WTC11 (cell line): Measurements from ENCODE around the gene UMAD1. TPM values are rescaled to one million over a fixed set of nuclear protein-coding genes. Genes with fewer than 3 reads are reported as not detected.

Experiments
- ATAC-seq: fragments of 200-7000 bp; cut with Tn5 transposase; 2 replicates; pipeline ENCODE4 v1.10.0; 2021; ENCODE audit warnings: mild to moderate bottlenecking, moderate library complexity
- CTCF ChIA-PET: fragments of 300-600 bp; sonication (Branson Sonifier 250); formaldehyde crosslinking; loops from one replicate; lab custom pipeline; 2021; ENCODE audit warnings: antibody characterized with exemption; lab: Charles Lee
- POLR2A ChIA-PET: fragments of 350-600 bp; sonication (Branson Sonifier 250); formaldehyde crosslinking; loops from one replicate; lab custom pipeline; 2021; ENCODE audit warnings: antibody characterized with exemption; lab: Charles Lee
- DNase-seq: peaks from one replicate; pipeline ENCODE4 v3.0.0; 2021; ENCODE audit warnings: low spot score
- H3K27ac Mint-ChIP-seq: 2 replicates; pipeline ENCODE4 v1.8.0; 2021; ENCODE audit warnings: mixed read lengths
- H3K27me3 Mint-ChIP-seq: 2 replicates; pipeline ENCODE4 v1.8.0; 2021; ENCODE audit warnings: low read depth, mild to moderate bottlenecking, moderate library complexity, mixed read lengths
- H3K36me3 Mint-ChIP-seq: 2 replicates; pipeline ENCODE4 v1.8.0; 2021; ENCODE audit warnings: mixed read lengths
- H3K4me1 Mint-ChIP-seq: 2 replicates; pipeline ENCODE4 v1.8.0; 2022; ENCODE audit warnings: mixed read lengths
- H3K4me3 Mint-ChIP-seq: 2 replicates; pipeline ENCODE4 v1.8.0; 2021; ENCODE audit warnings: mild to moderate bottlenecking, moderate library complexity, mixed read lengths
- H3K9me3 Mint-ChIP-seq: 2 replicates; pipeline ENCODE4 v1.8.0; 2021; ENCODE audit warnings: mixed read lengths
- ELF4 ChIP-seq: sonication (generic); formaldehyde crosslinking; IDR thresholded peaks from 2 replicates; pipeline ENCODE4 v1.8.1; 2022; ENCODE audit warnings: low read depth, mild to moderate bottlenecking, moderate library complexity, missing genetic modification reagents
- JUN ChIP-seq: sonication (generic); formaldehyde crosslinking; IDR thresholded peaks from 2 replicates; pipeline ENCODE4 v1.8.0; 2023; ENCODE audit warnings: mild to moderate bottlenecking, missing genetic modification reagents
- MYBL2 ChIP-seq: sonication (generic); formaldehyde crosslinking; IDR thresholded peaks from 2 replicates; pipeline ENCODE4 v1.8.1; 2023; ENCODE audit warnings: mild to moderate bottlenecking, moderate library complexity, missing genetic modification reagents
- NR1H2 ChIP-seq: sonication (generic); formaldehyde crosslinking; IDR thresholded peaks from 2 replicates; pipeline ENCODE4 v1.9.0; 2021; ENCODE audit warnings: mild to moderate bottlenecking, moderate library complexity, missing genetic modification reagents
- TP53 ChIP-seq: sonication (generic); formaldehyde crosslinking; IDR thresholded peaks from 2 replicates; pipeline ENCODE4 v1.8.1; 2023; ENCODE audit warnings: mild to moderate bottlenecking, missing genetic modification reagents
- ZBTB21 ChIP-seq: sonication (generic); formaldehyde crosslinking; IDR thresholded peaks from 2 replicates; pipeline ENCODE4 v1.8.1; 2023; ENCODE audit warnings: mild to moderate bottlenecking, missing genetic modification reagents, borderline replicate concordance
- ZNF138 ChIP-seq: sonication (generic); formaldehyde crosslinking; conservative IDR thresholded peaks from 2 replicates; pipeline ENCODE4 v1.8.1; 2022; ENCODE audit warnings: mild to moderate bottlenecking, moderate library complexity, missing genetic modification reagents
- ZNF219 ChIP-seq: sonication (generic); formaldehyde crosslinking; IDR thresholded peaks from 2 replicates; pipeline ENCODE4 v1.8.0; 2023; ENCODE audit warnings: missing genetic modification reagents, mild to moderate bottlenecking, borderline replicate concordance
- total RNA-seq: library from RNA; stranded (reverse); gene quantifications from 3 replicates; pipeline ENCODE4 v1.2.3, GENCODE V29; 2021
- TF ChIP-seq, protein P1 (sequence below): sonication (generic); formaldehyde crosslinking; IDR thresholded peaks from 2 replicates; pipeline ENCODE4 v1.8.1; 2022; ENCODE audit warnings: low read depth, missing genetic modification reagents, borderline replicate concordance
- TF ChIP-seq, protein P2 (sequence below): sonication (generic); formaldehyde crosslinking; IDR thresholded peaks from 2 replicates; pipeline ENCODE4 v1.8.0; 2023; ENCODE audit warnings: missing genetic modification reagents
- TF ChIP-seq, protein P3 (sequence below): fragments of 250-450 bp; sonication (Bioruptor Pico); IDR thresholded peaks from 2 replicates; pipeline ENCODE4 v1.9.0; 2021; ENCODE audit warnings: mild to moderate bottlenecking, borderline replicate concordance
- TF ChIP-seq, protein P4 (sequence below): fragments of 250-450 bp; sonication (Bioruptor Pico); IDR thresholded peaks from 2 replicates; pipeline ENCODE4 v1.9.0; 2021; ENCODE audit warnings: mild to moderate bottlenecking
- TF ChIP-seq, protein P5 (sequence below): sonication (generic); formaldehyde crosslinking; IDR thresholded peaks from 2 replicates; pipeline ENCODE4 v1.8.1; 2022; ENCODE audit warnings: mild to moderate bottlenecking, moderate library complexity, missing genetic modification reagents
- TF ChIP-seq, protein P6 (sequence below): fragments of 250-450 bp; sonication (Bioruptor Pico); conservative IDR thresholded peaks from 2 replicates; pipeline ENCODE4 v1.9.0; 2021; ENCODE audit warnings: mild to moderate bottlenecking
- TF ChIP-seq, protein P7 (sequence below): fragments of 250-450 bp; sonication (Bioruptor Pico); IDR thresholded peaks from 2 replicates; pipeline ENCODE4 v2.1.2; 2022; ENCODE audit warnings: mild to moderate bottlenecking, moderate library complexity

UMAD1 gene
- total RNA-seq, 1 experiment from 2014 or later = 13.0 TPM

DNA sequence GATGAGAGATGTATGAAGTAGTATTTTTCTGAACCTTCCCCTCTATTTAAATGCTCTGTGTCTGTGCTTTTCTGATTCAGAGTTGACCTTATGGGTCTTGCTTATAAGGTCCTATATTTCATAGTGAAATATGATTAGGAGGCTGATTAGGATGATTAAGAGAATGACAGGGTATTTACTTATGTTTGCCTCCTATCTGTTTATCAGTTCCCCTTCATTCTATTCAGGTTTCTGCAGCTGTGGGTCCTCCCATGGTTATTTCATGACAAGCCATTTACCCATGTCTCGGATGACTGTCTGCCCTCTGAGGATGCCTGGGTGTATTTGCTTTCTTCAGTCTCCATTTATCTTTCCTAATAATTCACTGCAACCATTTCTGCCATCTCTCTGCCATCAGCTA lies 61.0 kb downstream of the UMAD1 start:
- ATAC-seq (no peak), DNase-seq (no peak)
- Mint-ChIP-seq H3K4me1 (peaks cover 16% of the 10 kb centered on the region), H3K27me3 (no peaks in the 10 kb centered on the region), H3K4me3 (no peak overlapping the region), H3K27ac (peak overlapping the region; percentile 16), H3K9me3 (peaks cover 7% of the 10 kb centered on the region; the same call in 1 of the 2 replicates), H3K36me3 (no peaks in the 10 kb centered on the region)
- TF ChIP-seq ZBTB21 (CRISPR knock-in tag) = no peak
- TF ChIP-seq ZNF219 (CRISPR knock-in tag) = no peak
- TF ChIP-seq, protein P1, sequence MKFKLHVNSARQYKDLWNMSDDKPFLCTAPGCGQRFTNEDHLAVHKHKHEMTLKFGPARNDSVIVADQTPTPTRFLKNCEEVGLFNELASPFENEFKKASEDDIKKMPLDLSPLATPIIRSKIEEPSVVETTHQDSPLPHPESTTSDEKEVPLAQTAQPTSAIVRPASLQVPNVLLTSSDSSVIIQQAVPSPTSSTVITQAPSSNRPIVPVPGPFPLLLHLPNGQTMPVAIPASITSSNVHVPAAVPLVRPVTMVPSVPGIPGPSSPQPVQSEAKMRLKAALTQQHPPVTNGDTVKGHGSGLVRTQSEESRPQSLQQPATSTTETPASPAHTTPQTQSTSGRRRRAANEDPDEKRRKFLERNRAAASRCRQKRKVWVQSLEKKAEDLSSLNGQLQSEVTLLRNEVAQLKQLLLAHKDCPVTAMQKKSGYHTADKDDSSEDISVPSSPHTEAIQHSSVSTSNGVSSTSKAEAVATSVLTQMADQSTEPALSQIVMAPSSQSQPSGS (CRISPR knock-in tag) = no peak
- TF ChIP-seq TP53 (CRISPR knock-in tag) = no peak
- TF ChIP-seq, protein P2, sequence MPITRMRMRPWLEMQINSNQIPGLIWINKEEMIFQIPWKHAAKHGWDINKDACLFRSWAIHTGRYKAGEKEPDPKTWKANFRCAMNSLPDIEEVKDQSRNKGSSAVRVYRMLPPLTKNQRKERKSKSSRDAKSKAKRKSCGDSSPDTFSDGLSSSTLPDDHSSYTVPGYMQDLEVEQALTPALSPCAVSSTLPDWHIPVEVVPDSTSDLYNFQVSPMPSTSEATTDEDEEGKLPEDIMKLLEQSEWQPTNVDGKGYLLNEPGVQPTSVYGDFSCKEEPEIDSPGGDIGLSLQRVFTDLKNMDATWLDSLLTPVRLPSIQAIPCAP (CRISPR knock-in tag) = no peak
- TF ChIP-seq, protein P3, sequence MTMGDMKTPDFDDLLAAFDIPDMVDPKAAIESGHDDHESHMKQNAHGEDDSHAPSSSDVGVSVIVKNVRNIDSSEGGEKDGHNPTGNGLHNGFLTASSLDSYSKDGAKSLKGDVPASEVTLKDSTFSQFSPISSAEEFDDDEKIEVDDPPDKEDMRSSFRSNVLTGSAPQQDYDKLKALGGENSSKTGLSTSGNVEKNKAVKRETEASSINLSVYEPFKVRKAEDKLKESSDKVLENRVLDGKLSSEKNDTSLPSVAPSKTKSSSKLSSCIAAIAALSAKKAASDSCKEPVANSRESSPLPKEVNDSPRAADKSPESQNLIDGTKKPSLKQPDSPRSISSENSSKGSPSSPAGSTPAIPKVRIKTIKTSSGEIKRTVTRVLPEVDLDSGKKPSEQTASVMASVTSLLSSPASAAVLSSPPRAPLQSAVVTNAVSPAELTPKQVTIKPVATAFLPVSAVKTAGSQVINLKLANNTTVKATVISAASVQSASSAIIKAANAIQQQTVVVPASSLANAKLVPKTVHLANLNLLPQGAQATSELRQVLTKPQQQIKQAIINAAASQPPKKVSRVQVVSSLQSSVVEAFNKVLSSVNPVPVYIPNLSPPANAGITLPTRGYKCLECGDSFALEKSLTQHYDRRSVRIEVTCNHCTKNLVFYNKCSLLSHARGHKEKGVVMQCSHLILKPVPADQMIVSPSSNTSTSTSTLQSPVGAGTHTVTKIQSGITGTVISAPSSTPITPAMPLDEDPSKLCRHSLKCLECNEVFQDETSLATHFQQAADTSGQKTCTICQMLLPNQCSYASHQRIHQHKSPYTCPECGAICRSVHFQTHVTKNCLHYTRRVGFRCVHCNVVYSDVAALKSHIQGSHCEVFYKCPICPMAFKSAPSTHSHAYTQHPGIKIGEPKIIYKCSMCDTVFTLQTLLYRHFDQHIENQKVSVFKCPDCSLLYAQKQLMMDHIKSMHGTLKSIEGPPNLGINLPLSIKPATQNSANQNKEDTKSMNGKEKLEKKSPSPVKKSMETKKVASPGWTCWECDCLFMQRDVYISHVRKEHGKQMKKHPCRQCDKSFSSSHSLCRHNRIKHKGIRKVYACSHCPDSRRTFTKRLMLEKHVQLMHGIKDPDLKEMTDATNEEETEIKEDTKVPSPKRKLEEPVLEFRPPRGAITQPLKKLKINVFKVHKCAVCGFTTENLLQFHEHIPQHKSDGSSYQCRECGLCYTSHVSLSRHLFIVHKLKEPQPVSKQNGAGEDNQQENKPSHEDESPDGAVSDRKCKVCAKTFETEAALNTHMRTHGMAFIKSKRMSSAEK (CRISPR knock-in tag) = no peak
- TF ChIP-seq, protein P4, sequence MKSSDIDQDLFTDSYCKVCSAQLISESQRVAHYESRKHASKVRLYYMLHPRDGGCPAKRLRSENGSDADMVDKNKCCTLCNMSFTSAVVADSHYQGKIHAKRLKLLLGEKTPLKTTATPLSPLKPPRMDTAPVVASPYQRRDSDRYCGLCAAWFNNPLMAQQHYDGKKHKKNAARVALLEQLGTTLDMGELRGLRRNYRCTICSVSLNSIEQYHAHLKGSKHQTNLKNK = no peak
- TF ChIP-seq, protein P5, sequence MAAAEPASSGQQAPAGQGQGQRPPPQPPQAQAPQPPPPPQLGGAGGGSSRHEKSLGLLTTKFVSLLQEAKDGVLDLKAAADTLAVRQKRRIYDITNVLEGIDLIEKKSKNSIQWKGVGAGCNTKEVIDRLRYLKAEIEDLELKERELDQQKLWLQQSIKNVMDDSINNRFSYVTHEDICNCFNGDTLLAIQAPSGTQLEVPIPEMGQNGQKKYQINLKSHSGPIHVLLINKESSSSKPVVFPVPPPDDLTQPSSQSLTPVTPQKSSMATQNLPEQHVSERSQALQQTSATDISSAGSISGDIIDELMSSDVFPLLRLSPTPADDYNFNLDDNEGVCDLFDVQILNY (CRISPR knock-in tag) = no peak
- no peak for TF ChIP-seq MYBL2 (CRISPR knock-in tag)
- TF ChIP-seq JUN (CRISPR knock-in tag) = no peak
- TF ChIP-seq ELF4 (CRISPR knock-in tag) = no peak
- no peak for TF ChIP-seq NR1H2
- TF ChIP-seq, protein P6, sequence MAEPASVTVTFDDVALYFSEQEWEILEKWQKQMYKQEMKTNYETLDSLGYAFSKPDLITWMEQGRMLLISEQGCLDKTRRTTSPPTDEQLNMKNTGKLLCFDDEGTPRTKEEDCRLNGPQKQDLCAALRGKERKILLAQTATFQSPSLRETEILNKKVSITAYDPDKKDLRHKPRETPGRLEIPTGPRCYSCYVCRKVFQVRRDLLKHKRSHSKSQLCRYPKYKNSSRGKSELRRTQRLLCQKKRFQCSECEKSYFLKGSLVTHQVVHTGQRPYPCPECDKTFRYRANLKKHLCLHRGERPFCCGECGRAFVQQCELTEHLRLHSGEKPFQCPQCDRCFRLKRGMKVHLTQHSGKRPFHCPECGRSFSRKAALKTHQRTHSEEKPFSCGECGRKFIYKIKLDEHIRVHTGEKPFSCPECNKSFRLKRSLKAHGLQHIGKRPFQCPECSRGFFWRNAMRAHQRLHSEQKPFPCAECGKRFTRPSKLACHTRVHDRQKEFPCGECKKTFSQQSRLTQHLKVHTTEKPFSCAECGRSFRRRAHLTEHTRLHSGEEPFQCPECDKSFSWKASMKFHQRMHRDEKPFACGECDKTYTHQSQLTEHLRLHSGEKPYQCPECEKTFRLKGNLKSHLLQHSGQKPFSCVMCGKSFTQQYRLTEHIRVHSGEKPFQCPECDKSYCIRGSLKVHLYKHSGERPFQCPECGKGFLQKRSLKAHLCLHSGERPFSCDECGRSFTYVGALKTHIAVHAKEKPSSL = no peak
- ChIA-PET POLR2A (no interaction called here), CTCF (no interaction called here)

DNA sequence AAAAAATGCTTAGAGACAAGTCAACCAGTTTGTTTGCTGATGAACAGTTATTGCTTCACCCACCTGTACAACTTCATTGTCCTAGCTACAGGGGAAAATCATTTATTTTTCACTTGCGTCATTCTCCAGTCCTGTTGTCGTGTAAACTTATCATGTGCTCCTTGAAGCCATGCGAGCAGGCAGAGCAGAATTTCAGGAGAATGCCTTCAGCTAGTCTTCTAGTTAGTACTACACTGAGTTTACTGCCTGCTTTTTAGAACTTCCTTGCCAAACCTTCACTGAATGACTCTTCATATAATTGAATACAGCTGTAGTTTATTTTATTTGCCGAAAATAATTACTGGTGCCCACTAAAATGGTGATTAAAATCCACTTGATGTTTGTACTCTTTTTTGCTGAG lies 62.3 kb downstream of the UMAD1 start:
- no peaks in the 10 kb centered on the region for H3K36me3 Mint-ChIP-seq
- POLR2A ChIA-PET = no interaction called here
- TF ChIP-seq, protein P7, sequence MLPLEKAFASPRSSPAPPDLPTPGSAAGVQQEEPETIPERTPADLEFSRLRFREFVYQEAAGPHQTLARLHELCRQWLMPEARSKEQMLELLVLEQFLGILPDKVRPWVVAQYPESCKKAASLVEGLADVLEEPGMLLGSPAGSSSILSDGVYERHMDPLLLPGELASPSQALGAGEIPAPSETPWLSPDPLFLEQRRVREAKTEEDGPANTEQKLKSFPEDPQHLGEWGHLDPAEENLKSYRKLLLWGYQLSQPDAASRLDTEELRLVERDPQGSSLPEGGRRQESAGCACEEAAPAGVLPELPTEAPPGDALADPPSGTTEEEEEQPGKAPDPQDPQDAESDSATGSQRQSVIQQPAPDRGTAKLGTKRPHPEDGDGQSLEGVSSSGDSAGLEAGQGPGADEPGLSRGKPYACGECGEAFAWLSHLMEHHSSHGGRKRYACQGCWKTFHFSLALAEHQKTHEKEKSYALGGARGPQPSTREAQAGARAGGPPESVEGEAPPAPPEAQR (CRISPR knock-in tag) = no peak
- TF ChIP-seq, protein P5 (CRISPR knock-in tag) = no peak
- TF ChIP-seq, protein P2 (CRISPR knock-in tag) = no peak
- TF ChIP-seq ZNF138 (CRISPR knock-in tag) = no peak
- no peaks in the 10 kb centered on the region for H3K27me3 Mint-ChIP-seq
- peaks cover 7% of the 10 kb centered on the region; the same call in 1 of the 2 replicates for H3K9me3 Mint-ChIP-seq
- DNase-seq = no peak
- no peak overlapping the region for H3K4me3 Mint-ChIP-seq
- H3K4me1 Mint-ChIP-seq = peaks cover 27% of the 10 kb centered on the region
- CTCF ChIA-PET = no interaction called here
- no peak for ATAC-seq
- H3K27ac Mint-ChIP-seq = peak overlapping the region; percentile 23
